RWPE1 (cell line): ENCODE results near the gene STXBP4.

Experiments used
- CTCF ChIA-PET: fragments of 350-600 bp; sonication (Branson Sonifier 250); formaldehyde crosslinking; extraction: SDS; loops from one replicate; lab custom pipeline; 2021; lab: Yijun Ruan, JAX
- POLR2A ChIA-PET: fragments of 400-600 bp; formaldehyde crosslinking; extraction: SDS; loops from one replicate; lab custom pipeline; 2020; ENCODE audit warnings: antibody characterized with exemption; ENCODE audit not compliant: low non-redundant PET; lab: Yijun Ruan, JAX
- DNase-seq: peaks from one replicate; pipeline ENCODE4 v3.0.0; 2012; ENCODE audit warnings: low spot score
- H3K27ac ChIP-seq: fragments of 450-650 bp; 2 replicates; pipeline ENCODE4 v1.5.1; 2017
- CTCF ChIP-seq: fragments of 450-650 bp; conservative IDR thresholded peaks from 2 replicates; pipeline ENCODE4 v1.5.1; 2017; ENCODE audit warnings: low read depth, mild to moderate bottlenecking

The STXBP4 gene

DNA sequence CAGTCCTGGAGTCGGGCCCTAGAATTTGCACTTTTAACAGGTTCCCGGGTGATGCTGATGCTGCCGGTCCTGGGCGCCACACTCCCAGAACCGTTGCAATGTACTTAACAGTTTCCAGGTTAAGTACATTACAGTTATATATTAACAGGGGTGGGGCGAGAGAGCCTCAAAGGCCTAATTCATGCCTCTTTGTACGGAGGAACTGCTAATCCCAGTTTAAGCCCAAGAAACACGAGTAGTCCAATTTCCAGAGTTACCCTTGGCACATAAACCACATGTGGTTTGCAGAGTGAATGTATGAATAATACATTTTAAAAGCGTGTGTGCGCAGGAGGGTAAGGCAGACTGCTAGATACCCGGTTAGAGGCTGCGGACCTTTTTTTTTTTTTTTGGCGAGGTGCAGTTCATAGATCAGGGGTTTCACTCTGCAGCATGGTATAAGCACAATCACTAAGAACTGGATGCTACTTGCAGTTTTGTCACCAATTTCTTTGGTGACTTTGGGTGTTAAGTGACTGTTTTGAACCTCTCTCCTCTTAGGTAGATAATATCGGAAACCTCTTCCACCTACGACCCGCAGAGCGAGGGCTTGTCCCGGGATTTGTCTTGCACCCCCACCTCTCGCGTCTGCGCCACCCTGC, 824 bp upstream of the STXBP4 start:
- peak; percentile 38 for DNase-seq
- peak overlapping the region; percentile 89 for H3K27ac ChIP-seq
- POLR2A ChIA-PET, result no interaction called here
- TF ChIP-seq CTCF, result no peak
- CTCF ChIA-PET, result interaction anchor here (0.6 kb wide), 1 partner anchor 1510 kb away, joined by 4 read pairs; no protein-coding TSS in a partner anchor

GRCh38 chr17:54968988-54969332, 395 bp downstream of the STXBP4 start:
- POLR2A ChIA-PET, result no interaction called here
- DNase-seq, result peak; percentile 11
- TF ChIP-seq CTCF, result no peak
- CTCF ChIA-PET, result no interaction called here
- peak overlapping the region; percentile 89 for H3K27ac ChIP-seq

DNA sequence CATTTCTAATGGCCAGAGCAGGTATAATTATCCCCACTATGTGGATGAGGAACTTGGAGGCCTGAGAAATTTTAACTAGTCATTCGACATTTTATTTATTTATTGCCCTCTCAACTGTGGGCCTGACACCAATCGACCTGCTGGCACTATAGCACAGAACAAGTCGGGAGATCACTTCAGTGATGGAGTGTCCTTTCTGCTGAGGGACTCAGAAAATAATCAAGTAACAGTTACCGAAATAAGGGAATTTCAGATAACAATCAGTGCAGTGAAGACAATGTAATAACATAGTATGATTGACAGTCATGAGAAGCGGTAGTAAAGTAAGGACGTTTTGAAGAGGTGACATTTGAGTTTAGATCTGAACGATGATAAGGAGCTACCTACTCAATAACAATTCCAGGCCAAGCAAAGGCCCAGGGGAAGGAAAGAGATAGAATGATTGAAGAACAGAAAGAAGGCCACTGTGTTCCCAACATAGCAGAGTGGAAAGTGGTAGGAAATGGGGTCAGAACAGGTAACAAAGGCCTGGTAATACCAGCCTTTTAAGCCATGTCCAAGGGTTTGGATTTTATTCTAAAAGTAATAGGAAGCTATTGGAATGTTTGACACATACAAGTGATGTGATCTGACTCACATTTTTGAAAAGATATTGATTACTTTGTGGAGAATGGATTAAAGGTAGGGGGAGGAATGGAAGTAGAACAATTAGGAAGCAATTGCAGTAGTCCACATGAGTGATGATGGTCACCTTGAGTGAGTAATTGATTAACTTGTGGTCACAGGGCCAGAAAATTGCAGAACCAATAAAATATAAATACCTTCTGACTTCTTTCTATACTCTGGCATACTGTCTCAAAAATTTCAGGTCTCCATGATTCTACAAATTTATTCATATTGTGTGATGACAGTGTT, 1.4 kb downstream of the STXBP4 start:
- H3K27ac ChIP-seq, result no peak overlapping the region
- no peak for DNase-seq
- ChIA-PET CTCF (interaction anchor here (0.5 to 0.6 kb wide), 2 partner anchors 26 to 57 kb away, joined by 3 to 4 read pairs; no protein-coding TSS in a partner anchor), POLR2A (no interaction called here)
- no peak for TF ChIP-seq CTCF

- no peak for TF ChIP-seq CTCF
- CTCF ChIA-PET, result interaction anchor here (0.6 kb wide), 1 partner anchor 13 kb away, joined by 3 read pairs; no protein-coding TSS in a partner anchor
- POLR2A ChIA-PET, result interaction anchor here (0.6 kb wide), 1 partner anchor 514 kb away, joined by 3 read pairs; no protein-coding TSS in a partner anchor
- no peak for DNase-seq
- H3K27ac ChIP-seq, result no peak overlapping the region
Observed at GRCh38 chr17:54971147-54971546, 2.6 kb downstream of the STXBP4 start.

DNA sequence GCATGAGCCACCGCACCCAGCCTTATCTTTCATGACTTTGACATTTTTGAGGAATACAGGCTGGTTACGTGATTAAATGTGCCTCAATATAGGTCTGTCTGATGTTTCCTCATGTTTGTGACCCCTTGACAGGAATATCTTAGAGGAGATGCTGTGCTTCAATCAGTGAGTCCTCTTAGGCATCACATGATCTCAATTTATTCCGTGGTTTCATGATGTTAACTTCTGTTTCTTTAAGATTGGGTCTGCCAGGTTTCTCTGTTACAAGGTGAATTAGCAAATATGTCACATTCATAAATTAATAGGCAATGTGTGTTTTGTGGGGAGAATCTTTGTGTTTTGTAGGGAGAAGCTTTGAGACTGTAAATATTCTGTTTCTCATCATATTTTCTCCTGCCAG, 3.3 kb downstream of the STXBP4 start:
- DNase-seq, result no peak
- TF ChIP-seq CTCF, result no peak
- ChIA-PET POLR2A (no interaction called here), CTCF (no interaction called here)
- no peak overlapping the region for H3K27ac ChIP-seq

DNA sequence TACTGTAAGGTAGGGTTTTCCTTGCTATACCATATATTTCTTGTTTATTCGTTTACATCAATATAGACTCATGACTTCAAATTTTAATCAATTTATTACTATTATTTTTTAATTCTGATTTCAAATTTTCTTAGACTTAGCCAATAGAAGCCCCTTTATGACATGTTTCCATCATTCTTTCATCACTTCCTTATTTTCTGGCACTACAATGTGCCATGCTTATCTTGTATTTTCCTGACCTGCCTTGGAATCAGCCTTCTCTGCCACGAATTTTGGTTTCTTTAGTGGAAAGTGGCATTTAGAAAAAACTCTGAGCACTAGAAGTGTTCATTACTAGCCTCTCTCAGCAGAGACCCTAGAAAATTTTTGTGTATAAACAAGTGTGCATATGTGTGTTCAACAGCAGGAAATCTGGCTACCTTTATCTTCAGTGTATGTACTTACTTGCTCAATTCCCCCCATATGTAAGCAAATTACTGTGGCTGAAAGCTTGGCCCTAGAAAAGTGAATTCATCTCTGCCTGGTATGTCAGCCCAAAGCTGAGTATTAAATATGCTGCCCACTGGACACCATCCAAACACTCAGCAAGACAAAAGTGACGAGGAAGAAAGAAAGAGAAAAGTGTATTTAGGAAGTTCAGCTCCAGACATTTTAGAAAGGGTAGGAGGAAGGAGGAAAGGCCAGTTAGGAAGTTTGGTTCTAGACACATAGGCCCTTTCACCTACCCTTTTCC, 4.0 kb downstream of the STXBP4 start:
- ChIA-PET POLR2A (no interaction called here), CTCF (no interaction called here)
- no peak for DNase-seq
- TF ChIP-seq CTCF, result no peak
- no peak overlapping the region for H3K27ac ChIP-seq
